Upper lobe of right lung (tissue), 1 donor: ENCODE data around the gene C10orf105. TPM values are rescaled to one million over a fixed set of nuclear protein-coding genes. Genes with fewer than 3 reads are reported as not detected.

Source experiments
- ATAC-seq: fragments of 200-7000 bp; cut with Tn5 transposase; one replicate; pipeline ENCODE4 v1.9.1; 2020; ENCODE audit warnings: mild to moderate bottlenecking, moderate library complexity
- DNase-seq: peaks from one replicate; pipeline ENCODE4 v3.0.0-alpha.2; 2020
- H3K27ac ChIP-seq: fragments of 200-600 bp; one replicate; pipeline ENCODE4 v1.8.0; 2022
- H3K27me3 ChIP-seq: fragments of 200-600 bp; one replicate; pipeline ENCODE4 v1.8.0; 2022; ENCODE audit warnings: mild to moderate bottlenecking
- H3K36me3 ChIP-seq: fragments of 200-600 bp; one replicate; pipeline ENCODE4 v1.8.0; 2022
- H3K4me1 ChIP-seq: fragments of 200-600 bp; one replicate; pipeline ENCODE4 v1.8.0; 2022
- H3K4me3 ChIP-seq: fragments of 200-600 bp; one replicate; pipeline ENCODE4 v1.8.0; 2022; ENCODE audit warnings: mild to moderate bottlenecking
- H3K9me3 ChIP-seq: fragments of 200-600 bp; one replicate; pipeline ENCODE4 v1.8.0; 2022
- CTCF ChIP-seq: fragments of 200-600 bp; IDR thresholded peaks from one replicate; pipeline ENCODE4 v1.8.0; 2022; ENCODE audit warnings: antibody characterized with exemption
- intact Hi-C: fragments of 100-400 bp; cut with DNase I; formaldehyde crosslinking; loops from one replicate; pipeline ENCODE4 v1.11.0; 2022
- total RNA-seq: library from RNA; stranded (reverse); fragmentation: NEBNext Ultra II Directional; extraction: Animal tissue kit (Norgen Biotek cat#: 25700); gene quantifications from one replicate; pipeline ENCODE4 v1.2.1, GENCODE V29; 2021
- donor health status: DM: no; HTN: yes; CAD: no; lungs with severe emphysema.

Gene C10orf105
- total RNA-seq, 1 donor from 2014 or later, result 0.52 TPM

DNA sequence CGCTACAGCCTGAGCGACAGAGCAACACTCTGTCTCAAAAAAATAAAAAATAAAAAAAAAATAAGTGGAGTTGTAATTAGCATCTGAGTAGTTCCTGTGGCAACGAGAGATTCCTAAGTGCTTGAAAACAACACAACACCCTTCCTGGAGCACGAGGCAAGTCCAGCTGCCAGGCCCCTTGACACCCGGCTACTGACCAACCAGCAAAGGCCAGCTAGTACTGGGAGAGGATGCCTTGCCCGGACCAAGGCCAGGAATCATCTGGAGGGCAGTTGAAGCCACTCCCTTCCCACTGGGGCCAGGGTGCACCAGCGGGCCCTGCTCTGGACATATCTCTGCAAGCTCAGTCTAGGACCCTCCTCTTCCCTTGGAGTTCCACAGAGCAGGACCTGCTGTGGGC, 536 bp downstream of the C10orf105 start:
- intact Hi-C loops, result no loop called here
- no peak overlapping the region for H3K4me3 ChIP-seq
- no peaks in the 10 kb centered on the region for H3K9me3 ChIP-seq
- H3K4me1 ChIP-seq, result peaks cover 30% of the 10 kb centered on the region
- DNase-seq, result no peak
- no peak for TF ChIP-seq CTCF
- ATAC-seq, result peak; percentile 42
- no peaks in the 10 kb centered on the region for H3K36me3 ChIP-seq
- no peaks in the 10 kb centered on the region for H3K27me3 ChIP-seq
- H3K27ac ChIP-seq, result peak overlapping the region; percentile 65

GRCh38 chr10:71718165-71718698, 1.3 kb downstream of the C10orf105 start:
- Histone ChIP-seq H3K36me3 (no peaks in the 10 kb centered on the region), H3K9me3 (no peaks in the 10 kb centered on the region), H3K27me3 (no peaks in the 10 kb centered on the region), H3K4me1 (peaks cover 39% of the 10 kb centered on the region), H3K27ac (peak overlapping the region; percentile 65), H3K4me3 (no peak overlapping the region)
- intact Hi-C loops, result no loop called here
- DNase-seq (no peak), ATAC-seq (no peak)
- no peak for TF ChIP-seq CTCF

DNA sequence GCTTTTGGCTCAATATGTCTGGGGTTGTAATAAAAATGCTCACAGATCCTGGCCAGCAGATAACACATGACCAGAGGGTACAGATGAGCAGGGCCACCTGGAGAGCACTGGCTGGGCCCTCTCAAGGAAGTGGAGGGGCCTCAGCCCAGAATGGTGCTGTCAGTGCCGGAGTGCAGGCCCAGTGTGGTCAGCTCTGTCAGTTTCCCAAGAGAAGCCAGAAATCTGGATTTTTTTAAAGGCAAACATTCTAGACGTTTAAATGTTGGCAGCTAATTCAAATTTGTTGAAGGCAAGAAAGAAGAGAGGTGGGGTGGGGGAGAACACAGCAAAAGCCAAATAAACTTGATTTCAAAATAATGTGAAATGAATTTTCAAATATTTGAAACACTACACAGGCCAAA, 2.0 kb downstream of the C10orf105 start:
- intact Hi-C loops, result no loop called here

DNA sequence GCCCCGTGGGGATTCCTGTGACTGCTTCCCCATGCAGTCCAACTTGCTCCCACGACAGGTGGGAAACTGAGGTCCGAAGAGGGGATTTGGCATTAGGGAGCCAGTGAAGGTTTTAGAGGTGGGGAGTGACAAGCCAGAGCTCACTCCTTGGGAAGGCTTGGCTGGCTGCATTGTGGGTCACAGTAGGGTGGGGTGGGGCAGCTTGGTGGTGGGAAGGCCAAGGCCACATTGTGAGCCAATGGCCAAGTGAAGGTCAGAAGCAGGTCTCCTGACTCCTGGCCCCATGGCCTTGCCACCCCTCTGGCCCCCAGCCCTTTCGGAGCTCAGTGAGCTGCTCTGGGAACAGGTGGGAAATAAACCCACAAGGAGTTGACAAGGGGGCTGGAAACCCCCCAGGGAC, 2.5 kb downstream of the C10orf105 start:
- no peaks in the 10 kb centered on the region for H3K36me3 ChIP-seq
- DNase-seq (no peak), ATAC-seq (no peak)
- H3K27ac ChIP-seq, result no peak overlapping the region
- intact Hi-C loops, result no loop called here
- TF ChIP-seq CTCF, result no peak
- H3K4me3 ChIP-seq, result no peak overlapping the region
- H3K9me3 ChIP-seq, result no peaks in the 10 kb centered on the region
- H3K4me1 ChIP-seq, result peaks cover 47% of the 10 kb centered on the region
- H3K27me3 ChIP-seq, result no peaks in the 10 kb centered on the region

More for the DNA sequence above, 2.0 kb downstream of the C10orf105 start:
- ATAC-seq (no peak), DNase-seq (no peak)
- Histone ChIP-seq H3K27me3 (no peaks in the 10 kb centered on the region), H3K4me1 (peaks cover 45% of the 10 kb centered on the region), H3K36me3 (no peaks in the 10 kb centered on the region), H3K4me3 (no peak overlapping the region), H3K9me3 (no peaks in the 10 kb centered on the region), H3K27ac (peak overlapping the region; percentile 65)
- TF ChIP-seq CTCF, result no peak

DNA sequence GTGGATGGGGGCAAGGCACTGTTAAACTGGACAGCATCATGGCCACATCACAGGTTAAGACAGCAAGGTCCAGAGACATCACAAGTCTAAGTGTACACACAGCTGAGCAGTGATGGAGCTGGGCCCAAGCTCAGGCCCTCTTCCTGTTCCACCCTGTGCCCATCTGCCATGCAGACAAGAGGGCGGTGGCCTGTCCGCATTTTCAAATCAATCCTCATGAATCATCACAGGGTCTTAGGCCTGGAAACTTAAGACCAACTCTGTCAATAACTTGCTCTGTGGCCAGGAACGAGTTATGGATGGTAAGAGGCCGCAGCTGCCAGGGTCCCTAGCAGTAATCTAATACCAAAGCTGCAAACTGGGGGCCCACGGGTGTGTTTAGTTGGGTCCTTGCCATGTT, 3.2 kb downstream of the C10orf105 start:
- TF ChIP-seq CTCF, result no peak
- Histone ChIP-seq H3K4me3 (no peak overlapping the region), H3K27me3 (no peaks in the 10 kb centered on the region), H3K27ac (no peak overlapping the region), H3K36me3 (no peaks in the 10 kb centered on the region), H3K9me3 (no peaks in the 10 kb centered on the region), H3K4me1 (peaks cover 47% of the 10 kb centered on the region)
- no peak for DNase-seq
- intact Hi-C loops, result no loop called here
- ATAC-seq, result no peak

DNA sequence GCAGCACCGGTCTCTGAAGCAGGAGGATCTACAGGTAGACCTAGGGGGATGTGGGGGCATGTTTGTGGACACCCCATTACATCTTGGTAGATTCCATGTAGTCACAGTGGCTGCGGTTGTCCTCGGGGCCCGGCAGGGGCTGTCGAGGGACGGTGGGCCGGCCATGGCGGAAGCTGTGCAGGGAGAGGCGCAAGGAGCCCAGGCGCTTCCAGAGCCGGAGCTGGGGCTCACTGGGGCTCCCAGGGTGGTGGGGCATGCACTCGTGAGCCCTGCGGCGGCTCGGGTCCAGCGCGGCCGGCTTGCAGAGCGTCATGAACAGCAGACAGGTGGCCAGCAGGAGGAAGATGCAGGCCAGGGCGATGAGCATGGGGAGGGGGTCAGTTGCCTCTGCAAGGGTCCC, 3.7 kb downstream of the C10orf105 start:
- intact Hi-C loops, result no loop called here
- no peak overlapping the region for H3K4me3 ChIP-seq
- H3K27ac ChIP-seq, result no peak overlapping the region
- H3K9me3 ChIP-seq, result no peaks in the 10 kb centered on the region
- ATAC-seq, result no peak
- no peak for TF ChIP-seq CTCF
- no peaks in the 10 kb centered on the region for H3K27me3 ChIP-seq
- no peak for DNase-seq
- H3K4me1 ChIP-seq, result peaks cover 47% of the 10 kb centered on the region
- no peaks in the 10 kb centered on the region for H3K36me3 ChIP-seq
